Cerebellar nuclear complex (tissue), 1 donor: ENCODE results near the gene AGRP.
A peak's percentile ranks its signal among the peaks of the same experiment; 100 is the strongest.

Source experiments
- DNase-seq, 2 experiments: peaks; one replicate each; lab custom pipeline; 2025; lab: John Stamatoyannopoulos, UW

Gene AGRP

DNA sequence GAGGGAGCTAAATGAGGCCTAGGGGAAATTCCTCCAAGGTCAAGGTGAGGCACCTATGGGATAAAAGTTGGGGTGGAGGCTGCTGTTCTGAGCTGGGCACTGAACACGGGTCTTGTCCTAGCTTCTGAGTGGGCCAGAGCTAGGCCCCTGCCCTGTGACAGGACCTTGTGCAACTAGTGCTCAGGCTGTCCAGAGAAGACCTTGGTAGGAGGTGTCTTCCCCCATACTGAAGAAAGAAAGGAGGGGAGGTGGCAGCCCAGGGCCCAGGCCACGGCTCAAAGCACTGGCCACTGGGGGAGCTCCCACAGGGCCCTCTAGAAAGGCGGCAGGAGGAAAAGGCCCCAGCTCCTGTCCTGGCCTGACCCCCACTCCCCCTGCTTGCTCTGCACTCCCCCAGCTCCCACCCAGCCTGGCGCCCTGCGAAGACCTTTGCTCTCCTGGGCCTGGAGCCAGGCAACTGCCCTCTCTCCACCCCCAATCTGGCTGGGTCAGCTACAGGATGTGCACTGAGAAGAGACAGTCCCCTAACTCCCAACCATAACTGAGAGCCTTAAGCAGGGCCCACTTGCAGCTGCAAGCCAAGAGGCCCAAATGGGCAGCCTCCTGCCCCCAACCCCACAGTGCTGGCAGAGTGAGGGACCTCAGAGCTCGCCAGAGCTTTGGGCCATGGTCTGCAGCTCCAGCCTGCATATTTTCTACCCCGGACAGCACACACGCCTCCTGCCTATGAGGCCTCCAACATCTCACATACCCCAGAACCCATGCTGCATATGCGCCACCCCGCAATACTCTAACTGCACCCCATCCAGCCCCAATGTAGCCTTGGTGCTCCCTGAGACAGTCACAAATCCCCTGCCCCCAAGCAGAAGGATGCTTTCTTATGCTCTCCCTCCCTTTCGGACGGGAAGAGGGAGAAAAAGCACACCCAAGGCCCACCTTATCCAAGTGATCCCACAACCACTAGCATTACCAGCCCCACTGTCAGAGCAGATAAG, 37.1 kb downstream of the AGRP start:
- DNase-seq: no peak

DNA sequence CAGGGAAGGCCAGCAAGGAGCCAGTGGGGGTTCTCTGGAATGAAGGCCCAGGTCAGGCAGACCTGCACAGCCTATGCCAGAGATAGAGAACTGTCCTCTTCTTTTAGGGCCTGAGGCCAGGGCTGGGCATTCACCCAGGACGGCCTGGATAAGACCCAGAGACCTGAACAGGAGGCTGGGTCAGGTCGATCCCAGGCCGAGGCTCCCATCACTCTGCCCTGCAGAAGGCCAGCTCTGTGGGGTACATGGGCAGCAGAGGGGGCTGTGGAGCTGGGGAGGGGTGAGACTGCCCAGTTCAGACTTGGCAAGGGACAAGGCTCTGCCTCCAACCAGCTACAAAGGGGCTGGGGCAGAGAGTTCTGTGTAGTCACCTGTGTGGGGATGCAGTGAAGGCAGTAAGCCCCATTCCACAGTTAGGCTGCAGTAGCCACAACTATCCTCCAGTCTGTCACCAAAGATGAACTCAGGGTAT, 37.9 kb downstream of the AGRP start:
- DNase-seq: peak; percentile 62 to 85

- no peak for DNase-seq
Observed at GRCh38 chr16:67445126-67445426, 38.3 kb downstream of the AGRP start.

- DNase-seq: no peak
Observed at GRCh38 chr16:67444259-67445125, 38.9 kb downstream of the AGRP start.

DNA sequence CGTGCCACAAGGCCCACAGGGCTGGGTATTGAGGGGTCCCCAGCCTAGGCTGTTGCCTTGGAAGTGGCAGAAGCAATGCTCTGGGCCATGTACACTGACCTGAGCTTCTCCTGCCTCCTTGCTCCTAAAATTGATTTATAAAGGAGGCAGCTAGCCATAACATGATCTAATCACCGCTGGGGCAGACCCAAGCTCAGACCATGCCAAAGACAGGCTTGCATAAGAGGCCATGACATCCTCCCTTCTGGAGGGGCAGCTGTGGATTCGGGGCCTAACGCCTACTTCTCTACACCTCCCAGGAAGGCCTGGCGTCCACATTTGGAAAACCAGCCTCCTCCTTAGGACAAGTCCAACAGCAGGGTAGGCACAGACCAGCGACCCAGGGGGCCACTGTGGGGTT, 40.1 kb downstream of the AGRP start:
- no peak for DNase-seq

DNA sequence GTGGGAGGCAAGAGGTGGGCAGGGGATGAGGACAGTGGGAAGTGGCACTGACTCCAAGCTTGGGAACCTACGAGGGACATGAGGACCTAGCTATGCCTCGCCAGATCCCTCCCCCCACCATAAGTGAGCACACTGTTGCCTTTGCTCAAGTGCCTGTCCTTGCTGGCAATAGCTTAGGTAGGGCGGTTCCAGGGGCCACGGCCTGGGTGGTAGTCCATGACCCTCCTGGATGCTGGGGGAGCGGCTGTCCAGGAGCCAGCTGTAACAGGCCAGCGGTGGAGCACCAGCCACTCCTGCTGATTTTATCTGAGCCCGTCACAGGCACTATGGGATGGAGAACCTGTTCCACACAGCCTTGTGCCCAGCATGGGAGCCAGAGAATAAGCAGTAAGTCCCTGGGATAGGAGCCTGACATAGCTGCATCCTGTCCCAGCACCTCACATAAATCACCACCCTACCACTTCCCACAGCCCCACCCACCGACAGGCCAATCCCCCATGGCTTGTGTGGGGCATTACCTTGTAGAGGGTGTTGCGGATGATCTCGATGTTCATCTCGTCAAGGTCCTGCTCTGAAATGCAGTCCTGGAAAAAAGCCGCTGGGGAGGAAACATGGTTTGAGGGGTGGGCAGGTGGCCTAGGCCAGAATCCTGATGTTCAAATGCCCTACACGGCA, 40.6 kb downstream of the AGRP start:
- DNase-seq: no peak

- DNase-seq: no peak
Observed at GRCh38 chr16:67441907-67442306, 41.4 kb downstream of the AGRP start.

DNA sequence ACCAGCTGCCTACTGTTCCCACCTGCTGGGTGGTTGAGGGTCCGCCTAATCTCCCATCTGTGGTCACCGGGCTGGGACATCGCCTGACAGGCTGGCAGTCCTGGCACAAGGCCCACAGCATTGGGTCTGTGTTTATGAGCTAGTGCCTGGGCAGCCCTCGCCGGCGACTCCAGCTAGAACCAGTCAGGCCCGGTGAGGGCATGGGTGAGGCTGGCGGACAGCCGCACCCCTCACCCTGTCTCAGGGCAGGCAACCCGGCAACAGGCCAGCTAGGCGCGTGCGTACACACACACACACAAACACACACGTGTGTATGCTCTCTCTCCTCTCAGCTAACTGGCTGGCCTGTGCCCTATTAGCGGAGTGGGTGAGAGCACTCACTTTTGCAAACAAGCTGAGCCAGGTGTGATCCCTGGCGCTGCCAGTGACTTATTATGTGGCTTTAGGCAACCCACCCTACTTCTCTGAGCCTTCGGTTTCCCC, 42.0 kb downstream of the AGRP start:
- peak; percentile 44 to 59 for DNase-seq

DNA sequence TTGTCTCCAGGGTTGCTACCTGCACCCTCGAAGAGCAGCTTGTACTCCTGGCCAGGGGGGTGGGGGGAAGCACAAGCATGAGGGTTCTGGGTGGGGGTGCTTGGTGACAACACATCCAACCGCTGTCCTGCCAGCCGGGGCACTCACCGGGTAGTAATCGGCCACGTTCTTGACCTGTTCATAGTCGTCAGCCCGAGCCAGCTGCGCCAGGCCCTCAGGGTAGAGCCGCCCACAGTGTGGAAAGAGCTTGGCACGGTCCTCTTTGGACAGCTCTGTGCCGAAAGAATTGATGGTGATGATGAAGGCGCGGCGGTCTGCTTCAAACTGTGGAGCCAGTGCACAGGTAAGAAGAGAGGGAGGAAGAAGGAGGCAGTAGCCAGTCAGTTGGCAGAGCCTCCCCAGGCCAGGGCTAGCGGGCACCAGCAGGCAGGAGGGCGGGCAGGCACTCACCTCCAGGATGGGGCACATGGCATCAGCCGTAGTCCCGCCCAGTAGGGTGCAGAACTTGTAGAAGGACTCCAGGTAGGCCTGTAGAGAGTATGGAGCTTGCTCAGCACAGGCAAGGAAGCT, 44.4 kb downstream of the AGRP start:
- DNase-seq: no peak

GRCh38 chr16:67438098-67438791, 45.1 kb downstream of the AGRP start:
- no peak for DNase-seq

GRCh38 chr16:67437513-67437912, 45.8 kb downstream of the AGRP start:
- DNase-seq: no peak

- no peak for DNase-seq
Observed at GRCh38 chr16:67436640-67437193, 46.6 kb downstream of the AGRP start.

DNA sequence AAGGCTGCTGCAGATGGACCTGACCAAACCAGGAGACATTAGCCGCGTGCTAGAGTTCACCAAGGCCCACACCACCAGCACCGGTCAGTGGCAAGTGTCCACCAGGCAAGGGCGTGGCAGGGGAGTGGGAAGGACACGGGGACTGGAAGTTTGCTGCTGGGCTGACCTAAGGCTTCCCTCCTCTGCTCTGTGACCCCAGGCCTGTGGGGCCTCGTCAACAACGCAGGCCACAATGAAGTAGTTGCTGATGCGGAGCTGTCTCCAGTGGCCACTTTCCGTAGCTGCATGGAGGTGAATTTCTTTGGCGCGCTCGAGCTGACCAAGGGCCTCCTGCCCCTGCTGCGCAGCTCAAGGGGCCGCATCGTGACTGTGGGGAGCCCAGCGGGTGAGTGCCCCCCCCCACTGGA, 47.6 kb downstream of the AGRP start:
- no peak for DNase-seq

- DNase-seq: no peak
Observed at GRCh38 chr16:67433131-67433719, 50.1 kb downstream of the AGRP start.
